Activated gamma-delta T cell (primary cell): ENCODE results near the gene NKAIN4.

Source experiments
- DNase-seq: peaks from one replicate; lab custom pipeline; 2025; lab: John Stamatoyannopoulos, UW
- total RNA-seq, 2 donors: gene quantifications; one replicate each; lab custom pipeline; 2026; lab: John Stamatoyannopoulos, UW

The NKAIN4 gene
- total RNA-seq, result 0 to 0.05 reads per million in 2 donors

DNA sequence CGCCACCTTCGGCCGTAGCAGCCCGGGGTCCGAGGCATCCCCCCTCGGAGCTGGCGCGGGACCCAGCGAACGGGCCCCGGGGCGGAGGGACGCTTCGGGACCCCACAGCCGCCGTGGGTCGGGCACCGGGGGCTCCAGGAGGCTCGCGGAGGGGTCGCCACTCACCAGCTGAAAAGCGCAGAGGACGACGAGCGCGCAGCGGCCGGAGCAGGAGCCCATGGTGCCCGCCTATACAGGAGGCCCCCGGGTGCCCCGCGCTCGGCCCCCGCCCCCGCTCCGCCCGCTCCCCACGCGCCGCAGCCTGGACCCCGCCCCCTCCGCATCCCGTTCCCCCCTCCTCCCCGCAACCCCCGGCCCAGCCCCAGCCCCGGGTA is at the start of gene NKAIN4:
Gene NKAIN4 (minus strand): TSS at position 232 of the 374 bp plus-strand sequence. CDS start 13 bp downstream, at position 219.
- no peak for DNase-seq

DNA sequence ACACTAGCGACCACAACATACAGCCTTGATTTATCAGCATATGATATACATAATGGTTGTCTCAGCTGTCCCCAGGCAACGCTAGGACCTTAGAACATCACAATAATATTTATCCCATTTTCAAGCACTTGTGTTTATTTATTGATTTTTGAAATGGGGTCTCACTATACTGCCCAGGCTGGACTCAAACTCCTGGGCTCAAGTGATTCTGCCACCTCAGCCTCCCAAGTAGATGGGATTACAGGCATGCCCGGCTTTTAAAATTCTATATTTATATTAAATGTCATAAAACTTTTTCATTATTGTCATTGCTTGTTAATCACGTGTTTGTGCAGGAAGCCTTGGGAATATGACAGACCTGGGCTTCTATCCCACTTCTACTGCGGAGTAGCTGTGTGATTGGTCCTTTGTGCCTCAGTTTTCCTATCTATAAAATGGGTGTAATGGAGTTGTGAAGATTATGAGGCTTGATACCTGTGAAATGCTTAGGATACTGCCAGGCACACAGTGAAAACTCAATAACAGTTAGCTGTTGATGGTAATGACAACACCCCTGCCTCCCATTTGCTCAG is 48.9 kb upstream of the NKAIN4 start:
- no peak for DNase-seq

DNA sequence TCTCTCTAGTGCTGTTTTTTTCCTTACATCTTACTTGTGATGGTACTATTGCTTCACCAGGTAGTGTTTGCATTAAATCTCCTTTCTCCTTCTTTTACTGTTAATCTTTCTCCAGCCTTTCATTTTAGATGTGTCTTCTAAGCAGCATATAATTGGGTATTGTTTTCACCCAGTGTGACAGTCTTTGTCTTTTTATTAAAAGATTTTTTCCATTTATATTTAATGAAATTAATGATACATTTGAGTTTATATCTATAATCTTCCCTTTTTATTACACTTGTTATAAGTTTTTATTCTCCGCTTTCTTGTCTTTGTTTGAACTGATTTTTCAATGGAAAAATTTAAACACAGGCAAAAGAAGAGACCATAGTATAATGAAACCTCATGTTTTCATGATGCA is 47.4 kb upstream of the NKAIN4 start:
- DNase-seq, result no peak

DNA sequence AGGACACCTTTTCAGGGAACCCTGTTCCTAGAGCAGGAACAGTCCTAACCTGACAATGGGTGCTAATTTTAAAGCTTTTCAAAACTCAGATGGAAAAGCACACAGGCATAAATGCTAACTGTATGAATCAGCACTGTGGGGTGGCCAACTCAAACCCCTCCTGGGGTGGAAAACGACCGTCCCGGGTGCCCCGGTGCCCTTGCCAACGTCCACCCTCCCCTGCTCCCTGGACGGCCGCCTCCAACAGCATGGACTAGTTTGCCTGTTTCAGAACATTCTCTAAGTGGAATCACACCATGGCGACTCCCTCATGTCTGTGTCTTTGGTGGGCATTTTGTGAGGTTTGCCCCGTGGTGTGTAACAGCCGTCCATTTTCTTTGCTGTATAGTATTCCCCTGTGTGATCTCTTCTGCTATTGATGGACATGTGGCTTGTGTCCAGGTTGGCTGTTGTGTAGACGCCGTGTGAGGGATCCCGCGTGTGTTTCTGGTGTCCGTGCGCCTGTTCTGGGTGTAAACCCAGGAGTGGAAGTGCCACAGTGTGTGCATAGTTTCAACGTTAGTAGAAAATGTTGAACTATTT is 44.6 kb upstream of the NKAIN4 start:
- no peak for DNase-seq

DNA sequence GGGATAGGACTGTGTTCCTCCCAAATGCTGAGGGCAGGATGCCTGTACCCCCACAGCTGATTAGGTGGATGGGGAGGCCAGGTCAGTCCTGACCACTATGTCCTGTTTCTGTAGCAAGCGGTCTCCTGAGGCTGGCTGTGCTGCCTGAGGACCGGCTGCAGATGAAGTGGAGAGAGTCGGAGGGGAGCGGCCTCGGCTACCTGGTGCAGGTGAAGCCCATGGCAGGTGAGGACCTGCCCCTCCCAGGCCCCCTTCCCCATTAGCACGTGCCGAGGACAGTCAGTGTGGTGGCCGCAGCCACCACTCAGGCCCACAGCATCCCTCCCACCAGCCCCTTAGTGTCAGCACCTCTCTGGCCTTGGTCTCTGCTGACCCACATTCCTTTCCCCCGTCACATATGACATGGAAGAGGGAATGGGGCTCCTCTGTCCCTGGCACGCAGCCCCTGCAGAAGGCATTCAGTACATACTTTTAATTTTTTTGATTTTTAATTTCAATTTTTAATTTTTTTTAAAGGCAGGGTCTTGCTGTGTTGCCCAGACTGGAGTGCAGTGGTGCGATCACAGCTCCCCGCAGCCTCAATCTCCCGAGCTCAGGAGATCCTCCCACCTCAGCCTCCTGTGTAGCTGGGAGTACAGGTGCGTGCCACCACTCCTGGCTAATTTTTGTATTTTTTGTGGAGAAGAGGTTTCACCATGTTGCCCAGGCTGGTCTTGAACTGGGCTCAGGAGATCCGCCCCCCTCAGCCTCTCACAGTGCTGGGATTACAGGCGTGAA is 43.7 kb upstream of the NKAIN4 start:
- no peak for DNase-seq

DNA sequence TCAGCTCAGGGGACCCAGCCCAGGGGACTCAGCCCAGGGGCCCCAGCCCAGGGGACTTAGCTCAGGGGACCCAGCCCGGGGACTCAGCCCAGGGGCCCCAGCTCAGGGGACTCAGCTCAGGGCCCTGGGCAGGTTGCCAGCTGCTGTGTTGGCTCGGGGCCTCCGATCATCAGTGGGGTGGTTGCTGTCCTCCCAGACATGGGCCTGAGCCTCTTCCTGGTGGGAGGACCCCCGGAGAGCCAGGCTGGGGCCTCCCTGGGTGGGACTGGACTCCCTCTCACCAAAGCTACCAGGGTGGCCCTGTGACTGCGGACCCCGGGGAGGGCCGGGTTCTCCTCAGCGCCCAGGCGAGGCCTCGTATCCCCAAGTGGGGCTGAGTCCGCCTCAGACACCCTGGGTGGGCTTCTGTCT is 43.1 kb upstream of the NKAIN4 start:
- no peak for DNase-seq

DNA sequence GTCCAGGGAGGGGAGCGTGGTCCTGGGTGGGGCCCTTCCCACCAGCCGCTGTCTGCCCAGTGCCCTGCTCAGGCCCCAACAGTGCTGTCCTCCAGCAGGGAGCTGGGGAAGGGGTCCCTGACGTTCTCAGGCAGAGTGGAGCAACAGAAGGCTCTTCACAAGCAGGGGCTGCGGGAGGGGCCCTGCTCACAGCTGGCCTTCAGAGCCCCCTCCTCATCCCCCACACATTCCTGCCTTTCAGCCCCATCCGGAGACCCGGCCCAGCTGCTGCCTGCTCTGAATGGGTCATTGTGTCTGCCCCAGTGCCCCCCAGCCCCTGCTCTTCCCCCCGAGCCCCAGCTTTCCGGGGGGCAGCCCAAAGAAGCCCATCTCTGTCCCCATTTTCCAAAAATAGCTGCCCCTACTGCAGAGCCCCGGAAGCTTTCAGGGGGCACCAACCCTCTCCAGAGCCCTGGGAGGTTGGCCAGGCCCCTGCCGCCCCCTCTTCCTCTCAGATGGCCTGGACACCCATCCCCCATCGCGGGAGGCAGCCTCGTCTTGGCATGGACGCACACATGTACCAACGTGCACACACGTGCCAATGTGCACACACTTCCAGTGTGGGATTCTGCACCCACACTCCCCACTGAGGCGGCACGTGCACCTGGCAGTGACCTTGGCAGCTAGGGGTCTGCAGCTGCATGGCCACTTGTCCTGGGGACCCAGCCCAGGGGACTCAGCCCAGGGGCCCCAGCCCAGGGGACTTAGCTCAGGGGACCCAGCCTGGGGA is 42.5 kb upstream of the NKAIN4 start:
- no peak for DNase-seq

DNA sequence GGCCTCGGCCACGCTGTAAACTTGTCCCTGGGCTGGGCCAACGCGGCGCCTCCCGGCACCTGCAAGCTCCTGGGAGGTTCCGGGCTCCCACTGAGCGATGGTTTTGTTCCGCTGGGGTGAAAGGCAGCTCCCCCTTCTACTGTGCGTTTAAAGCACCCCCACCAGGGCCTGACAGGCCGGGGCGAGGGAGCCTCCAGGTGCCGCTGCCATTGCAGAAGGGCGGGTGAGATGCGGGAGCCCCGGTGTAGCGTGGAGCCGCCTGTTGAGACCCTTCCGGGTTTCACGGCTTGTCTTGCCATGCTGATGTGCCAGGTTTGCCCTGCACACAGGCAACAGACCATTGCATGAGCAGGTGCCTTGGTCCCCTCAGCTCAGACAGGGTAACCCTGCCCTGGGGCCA is 41.6 kb upstream of the NKAIN4 start:
- DNase-seq, result no peak

DNA sequence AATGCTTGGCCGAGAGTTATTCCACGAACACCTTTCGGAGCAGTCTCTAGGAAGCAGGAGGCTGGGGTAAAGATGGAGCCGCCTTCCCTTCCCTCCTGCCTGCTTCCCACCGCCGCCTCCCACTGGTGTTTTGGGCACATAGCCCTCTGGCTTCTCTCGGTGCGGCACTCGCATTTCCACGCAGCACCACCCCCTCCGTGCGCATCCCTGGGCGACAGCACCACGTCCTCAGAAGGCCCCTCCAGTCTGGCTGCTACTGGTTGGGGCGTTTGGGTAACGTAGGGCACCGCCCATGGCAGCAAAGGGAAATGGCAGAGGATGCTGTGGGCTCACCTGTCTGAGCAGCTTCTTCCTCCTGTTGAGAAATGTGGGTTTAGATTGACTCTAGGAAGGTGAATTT is 41.2 kb upstream of the NKAIN4 start:
- no peak for DNase-seq

DNA sequence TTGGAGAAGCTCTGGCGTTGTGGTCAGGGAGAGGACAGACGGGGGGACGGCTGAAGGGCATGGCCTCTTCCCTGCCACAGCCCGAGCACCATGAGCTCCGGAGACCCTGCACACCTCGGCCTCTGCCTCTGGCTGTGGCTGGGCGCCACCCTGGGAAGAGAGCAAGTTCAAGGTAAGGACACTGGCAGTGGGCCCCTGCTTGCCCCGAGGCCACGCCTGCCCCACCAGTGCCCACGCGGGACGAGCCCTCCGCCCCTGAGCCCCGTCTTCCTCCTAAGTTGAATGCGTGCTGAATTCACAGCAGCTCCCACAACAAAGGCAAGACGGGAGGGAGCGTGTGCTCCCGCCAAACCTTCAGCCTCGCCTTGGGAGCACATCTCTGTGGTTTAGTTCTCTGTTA is 40.8 kb upstream of the NKAIN4 start:
- no peak for DNase-seq

DNA sequence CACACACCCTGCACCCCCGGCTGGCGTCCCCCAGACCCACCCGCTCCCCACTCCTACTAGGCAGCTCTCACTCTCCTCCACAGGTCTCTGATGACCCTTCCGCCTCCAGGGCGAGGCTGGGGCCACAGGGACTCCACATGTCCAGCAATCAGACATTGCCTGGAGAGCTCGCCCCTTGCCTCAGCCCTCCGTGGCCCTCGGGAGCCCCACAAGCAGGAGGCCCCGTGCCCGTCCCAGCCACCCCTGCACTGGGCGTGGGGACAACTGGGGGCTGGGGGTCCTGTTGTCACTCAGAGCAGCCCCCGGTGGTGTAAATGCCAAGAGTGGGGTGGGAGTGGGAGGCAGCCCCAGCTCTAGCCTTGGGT is 40.3 kb upstream of the NKAIN4 start:
- DNase-seq, result no peak

DNA sequence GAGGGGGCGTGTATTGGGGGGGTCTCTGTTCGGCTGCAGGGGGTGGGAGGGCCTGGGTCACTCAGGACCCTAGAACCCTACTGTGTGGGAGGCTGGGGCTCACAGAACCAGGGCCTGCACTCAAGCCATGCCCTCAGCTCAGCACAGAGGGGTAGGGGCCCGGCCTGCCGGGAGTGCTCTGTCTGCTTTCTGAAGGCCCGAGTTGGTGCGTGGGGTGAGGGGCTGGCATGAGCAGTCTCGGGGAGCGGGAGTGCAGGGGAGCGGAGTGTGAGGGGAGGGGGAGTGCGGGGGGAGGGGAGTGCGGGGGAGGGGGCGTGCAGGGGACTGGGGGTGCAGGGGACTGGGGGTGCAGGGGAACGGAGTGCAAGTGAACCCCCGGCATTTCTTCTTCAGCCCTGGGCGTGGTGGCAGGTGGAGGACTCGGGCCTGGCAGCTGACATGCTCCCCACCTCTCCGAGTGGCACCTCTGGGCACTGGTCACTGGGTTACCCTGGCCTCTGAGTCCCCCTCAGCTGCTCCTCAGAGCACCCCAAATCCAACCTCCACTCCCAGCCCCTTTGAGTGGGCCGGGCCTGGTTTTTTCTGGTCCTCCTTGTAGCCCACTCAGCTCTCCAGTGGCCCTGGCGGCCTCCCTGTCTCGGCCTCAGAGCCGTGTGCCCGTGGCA is 39.7 kb upstream of the NKAIN4 start:
- no peak for DNase-seq

DNA sequence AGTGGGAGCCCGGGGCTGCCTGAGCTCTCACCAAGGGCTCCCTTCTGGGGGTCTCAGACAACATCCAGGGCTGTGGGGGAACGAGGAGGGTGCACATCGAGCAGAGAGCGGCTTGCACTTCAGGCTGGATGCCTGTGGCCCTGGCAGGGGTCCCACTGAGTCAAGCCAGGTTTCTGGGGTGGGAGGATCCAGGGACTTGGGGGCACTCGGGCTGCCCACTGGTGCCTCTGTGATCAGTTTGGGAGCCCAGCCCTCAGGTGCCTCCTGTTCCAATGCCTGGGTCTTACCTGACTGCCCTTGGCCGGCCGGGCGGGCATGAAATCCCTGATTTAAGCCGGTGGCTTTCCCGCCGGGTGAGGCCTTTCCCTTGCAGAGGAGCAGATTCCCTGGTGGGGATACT is 39.2 kb upstream of the NKAIN4 start:
- DNase-seq, result no peak

DNA sequence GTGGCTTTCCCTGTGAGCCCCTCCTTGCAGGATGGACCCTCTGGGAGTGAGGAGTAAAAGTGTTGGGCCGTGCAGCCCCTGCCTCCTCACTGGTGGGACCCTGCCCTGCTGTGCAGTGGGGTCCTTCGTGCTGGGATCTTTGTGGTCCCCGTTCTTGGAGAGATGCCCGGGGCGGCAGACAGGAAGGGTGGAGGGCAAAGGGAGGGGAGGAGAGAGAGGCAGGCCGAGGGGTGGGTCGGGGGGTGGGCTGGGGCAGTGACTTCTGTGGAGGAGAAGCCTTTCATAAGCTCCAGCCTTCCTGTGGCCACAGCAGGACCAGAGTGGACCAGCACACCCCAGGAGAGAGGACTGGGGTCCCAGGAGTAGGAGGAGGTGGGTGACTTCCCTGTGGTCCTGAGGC is 38.6 kb upstream of the NKAIN4 start, which contains the start of gene COL20A1:
Gene COL20A1 (plus strand): TSS at position 283 of the 400 bp plus-strand sequence. CDS start 1,922 bp downstream, outside the sequence.
- no peak for DNase-seq

DNA sequence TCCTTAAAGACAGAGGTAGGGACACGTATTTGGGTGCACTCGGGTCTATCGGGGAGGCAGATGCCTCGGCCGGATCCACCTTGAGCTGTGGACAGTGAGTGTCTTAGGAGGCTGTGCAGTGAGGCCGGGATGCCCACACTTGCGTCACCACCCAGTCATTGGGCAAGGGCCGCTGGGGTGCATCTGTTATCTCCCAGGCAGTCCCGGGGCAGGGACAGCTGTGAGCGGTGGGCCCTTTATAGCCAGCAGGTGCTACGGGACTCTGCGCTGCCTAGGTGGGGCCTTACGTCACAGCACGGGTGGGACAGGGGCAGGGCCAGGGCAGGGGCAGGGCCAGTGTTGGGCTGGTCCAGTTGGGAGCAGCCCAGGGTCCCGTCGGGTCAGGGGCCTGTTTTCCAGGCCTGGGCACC is 38.0 kb upstream of the NKAIN4 start:
- DNase-seq, result no peak

DNA sequence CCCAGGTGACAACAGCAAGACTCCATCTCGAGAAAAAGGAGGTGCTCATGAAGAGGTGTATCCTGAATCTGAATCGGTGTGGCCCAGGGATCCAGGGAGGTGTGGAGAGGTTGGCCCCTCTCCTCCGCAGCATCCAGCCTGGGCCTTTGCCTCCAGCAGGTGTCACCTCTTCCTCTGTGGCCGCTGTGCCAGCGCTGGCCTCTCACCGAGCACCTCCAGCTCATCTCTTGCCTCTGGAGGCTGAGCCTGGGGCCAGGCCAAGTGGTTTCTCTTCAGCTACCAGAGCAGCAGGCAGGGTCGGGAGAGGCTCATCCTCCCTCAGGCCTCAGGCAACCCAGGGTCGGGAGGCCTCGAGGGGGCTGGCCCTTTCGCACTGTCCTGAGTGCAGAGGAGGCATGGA is 37.5 kb upstream of the NKAIN4 start:
- DNase-seq, result no peak

DNA sequence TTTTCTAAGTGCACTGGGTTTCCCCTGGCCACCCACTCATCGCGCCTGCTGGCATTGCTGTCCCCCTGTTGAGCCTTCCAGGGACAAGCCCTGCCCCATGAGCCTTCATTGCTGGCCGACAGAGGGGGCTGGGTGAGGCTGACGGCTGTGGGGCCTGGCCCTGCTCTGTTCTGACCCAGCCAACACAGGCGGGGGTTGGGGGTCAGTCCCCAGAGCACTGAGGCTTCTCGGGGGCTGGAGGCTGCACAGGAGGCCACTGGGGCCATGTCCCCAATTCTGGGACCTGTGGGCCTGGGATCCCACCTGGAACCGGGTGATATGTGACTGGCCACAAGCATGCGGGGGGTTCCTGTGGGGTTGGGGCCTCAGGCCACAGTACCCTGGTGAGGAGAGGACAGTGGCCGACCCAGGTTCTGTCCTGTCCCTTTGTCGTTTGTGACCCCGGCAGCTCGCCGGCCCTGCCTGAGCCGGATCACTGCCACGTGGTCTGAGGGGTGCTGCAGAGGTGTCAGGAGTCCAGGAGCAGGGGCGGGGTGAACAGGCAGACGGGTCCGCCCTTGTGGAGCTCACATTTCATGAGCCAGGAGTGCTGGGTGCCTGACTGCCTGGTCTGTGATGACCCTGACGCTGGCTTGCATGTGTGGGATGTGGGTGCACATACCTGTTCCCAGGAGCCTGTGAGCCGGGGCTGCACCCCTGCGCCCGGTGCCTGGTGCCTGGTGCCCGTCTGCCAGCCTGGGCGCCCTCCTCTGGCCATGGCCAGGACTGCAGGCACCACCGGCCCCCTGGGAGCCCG is 36.6 kb upstream of the NKAIN4 start:
- peak; percentile 24 for DNase-seq

DNA sequence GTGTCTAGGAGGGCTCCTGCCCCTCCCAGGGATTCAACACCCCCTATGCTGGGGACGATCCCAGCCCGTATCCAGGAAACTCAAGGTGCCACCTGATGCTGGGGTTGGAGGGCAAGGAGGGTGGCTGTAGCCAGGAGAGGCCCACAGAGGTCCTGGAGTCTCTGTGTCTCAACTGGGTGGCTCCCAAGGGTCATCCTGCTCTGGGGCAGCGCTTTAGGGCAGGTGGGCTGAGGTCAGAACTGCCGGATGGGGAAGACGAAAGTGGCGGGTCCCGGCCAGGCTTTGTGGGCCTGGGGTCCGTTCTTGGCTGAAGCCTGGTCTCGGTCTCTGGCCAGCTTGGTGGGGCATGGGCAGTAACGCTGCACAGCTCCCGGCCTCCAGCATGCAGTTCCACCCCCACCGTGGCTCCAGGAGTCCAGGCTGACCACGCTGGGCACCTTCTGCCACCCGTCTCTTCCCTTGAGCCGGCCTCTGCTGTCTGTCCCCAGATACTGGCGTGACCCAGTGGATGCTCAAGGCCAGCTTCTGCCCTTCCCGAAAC is 35.9 kb upstream of the NKAIN4 start:
- no peak for DNase-seq

DNA sequence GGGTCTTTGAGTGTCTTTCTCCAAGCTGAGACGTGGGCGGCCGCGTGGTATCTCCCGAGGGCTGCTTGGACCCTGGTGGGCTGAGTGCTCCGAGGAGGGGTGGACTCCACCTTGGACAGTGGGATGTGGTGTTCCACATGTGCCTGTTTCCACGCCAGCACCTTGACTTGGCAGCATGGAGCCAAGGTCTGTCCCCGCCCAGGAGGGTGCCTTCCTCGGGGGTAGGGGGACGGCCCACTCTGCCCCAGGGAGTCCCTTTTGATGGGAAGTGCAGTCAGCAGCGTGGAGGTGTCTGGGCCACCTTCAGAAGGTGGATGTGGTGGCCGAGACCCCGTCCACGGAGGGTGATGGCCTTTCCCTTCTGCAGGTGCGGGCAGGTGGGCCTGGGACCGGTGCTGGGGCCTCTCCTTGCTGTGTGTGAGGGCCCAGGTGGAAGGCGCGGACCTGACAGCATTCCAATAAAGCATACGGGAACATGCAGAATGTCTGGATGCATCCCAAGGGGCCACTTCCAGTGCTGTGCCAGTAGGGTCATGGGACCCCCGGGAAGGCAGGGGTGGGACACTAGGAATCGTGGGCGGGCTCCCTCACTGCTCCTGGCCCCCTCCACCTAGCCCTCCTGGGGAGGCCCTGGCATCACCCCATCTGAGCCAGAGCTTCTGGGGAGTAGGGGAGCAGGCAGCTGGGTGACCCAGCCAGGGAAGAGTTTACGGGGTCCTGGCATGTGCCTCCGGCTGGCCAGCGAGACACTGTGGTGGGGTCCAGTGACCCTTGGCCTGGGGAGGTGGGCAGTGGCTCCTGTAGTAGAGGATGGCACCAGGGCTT is 35.3 kb upstream of the NKAIN4 start:
- no peak for DNase-seq
